Suppressor macrophage treated with lipopolysaccharide for 4 hours (primary cell): ENCODE data around the gene CENPE.
"Not testable (repeated sequence)": the region's sequence is repeated elsewhere in the genome, so short reads cannot be mapped to it uniquely, and the experiment has no call there.

Experiments
- DNase-seq: peaks from one replicate; pipeline ENCODE4 v3.0.0-alpha.2; 2020

Gene CENPE, protein sequence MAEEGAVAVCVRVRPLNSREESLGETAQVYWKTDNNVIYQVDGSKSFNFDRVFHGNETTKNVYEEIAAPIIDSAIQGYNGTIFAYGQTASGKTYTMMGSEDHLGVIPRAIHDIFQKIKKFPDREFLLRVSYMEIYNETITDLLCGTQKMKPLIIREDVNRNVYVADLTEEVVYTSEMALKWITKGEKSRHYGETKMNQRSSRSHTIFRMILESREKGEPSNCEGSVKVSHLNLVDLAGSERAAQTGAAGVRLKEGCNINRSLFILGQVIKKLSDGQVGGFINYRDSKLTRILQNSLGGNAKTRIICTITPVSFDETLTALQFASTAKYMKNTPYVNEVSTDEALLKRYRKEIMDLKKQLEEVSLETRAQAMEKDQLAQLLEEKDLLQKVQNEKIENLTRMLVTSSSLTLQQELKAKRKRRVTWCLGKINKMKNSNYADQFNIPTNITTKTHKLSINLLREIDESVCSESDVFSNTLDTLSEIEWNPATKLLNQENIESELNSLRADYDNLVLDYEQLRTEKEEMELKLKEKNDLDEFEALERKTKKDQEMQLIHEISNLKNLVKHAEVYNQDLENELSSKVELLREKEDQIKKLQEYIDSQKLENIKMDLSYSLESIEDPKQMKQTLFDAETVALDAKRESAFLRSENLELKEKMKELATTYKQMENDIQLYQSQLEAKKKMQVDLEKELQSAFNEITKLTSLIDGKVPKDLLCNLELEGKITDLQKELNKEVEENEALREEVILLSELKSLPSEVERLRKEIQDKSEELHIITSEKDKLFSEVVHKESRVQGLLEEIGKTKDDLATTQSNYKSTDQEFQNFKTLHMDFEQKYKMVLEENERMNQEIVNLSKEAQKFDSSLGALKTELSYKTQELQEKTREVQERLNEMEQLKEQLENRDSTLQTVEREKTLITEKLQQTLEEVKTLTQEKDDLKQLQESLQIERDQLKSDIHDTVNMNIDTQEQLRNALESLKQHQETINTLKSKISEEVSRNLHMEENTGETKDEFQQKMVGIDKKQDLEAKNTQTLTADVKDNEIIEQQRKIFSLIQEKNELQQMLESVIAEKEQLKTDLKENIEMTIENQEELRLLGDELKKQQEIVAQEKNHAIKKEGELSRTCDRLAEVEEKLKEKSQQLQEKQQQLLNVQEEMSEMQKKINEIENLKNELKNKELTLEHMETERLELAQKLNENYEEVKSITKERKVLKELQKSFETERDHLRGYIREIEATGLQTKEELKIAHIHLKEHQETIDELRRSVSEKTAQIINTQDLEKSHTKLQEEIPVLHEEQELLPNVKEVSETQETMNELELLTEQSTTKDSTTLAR (N-terminal part only)

DNA sequence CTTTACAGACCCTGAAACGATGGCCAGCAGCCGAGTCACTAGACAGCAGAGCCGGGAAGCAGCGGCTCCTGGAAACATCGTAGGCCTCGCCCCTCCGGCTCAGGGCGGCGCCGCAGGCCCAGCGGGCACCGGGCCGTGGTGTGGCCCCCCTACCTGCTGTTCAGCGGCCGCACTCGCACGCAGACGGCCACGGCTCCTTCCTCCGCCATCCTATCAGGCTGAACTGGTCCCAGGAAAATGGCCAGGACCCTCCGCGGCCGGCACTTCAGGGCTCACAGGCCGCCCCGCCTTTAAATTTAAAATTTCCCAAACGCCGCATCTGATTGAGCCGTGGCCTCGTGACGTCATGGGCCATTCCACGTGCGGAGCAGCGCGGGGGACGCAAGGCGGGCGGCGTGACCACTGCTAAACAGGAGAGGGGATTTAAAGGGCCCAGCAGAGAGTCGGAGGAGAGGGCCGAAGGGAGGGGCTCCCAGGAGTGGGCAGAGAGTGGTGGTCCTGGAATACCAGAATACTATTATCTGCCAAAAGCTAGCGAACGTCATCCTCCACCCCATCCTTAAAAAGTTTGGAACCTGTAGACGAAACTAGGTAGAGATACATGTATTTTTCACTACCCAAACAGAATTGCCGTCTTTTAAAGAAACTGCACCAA lies at the start of gene CENPE:
CENPE (minus strand) TSS at position 233 of the 655 bp plus-strand sequence; CDS start at position 209, 24 bp downstream.
- peak; percentile 87 for DNase-seq

DNA sequence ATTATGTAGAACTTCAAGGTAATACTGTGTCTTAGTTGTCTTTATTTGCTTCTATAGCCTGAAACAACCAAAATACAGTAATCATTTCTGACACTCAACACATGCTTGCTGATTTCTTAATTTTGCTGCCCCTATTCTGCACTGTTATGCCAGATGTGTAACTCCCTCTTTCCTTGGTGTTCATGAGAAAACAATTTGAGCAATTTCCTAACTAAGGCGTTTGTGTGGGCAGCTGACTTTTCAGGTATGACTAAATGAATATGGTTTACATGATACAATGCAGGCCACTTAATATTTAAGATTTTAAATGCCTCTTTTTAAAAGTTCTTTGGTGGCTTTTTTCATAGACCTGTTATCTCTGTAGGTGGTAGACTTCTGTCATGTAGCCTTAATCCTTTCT lies 46.1 kb upstream of the CENPE start:
- no peak for DNase-seq

DNA sequence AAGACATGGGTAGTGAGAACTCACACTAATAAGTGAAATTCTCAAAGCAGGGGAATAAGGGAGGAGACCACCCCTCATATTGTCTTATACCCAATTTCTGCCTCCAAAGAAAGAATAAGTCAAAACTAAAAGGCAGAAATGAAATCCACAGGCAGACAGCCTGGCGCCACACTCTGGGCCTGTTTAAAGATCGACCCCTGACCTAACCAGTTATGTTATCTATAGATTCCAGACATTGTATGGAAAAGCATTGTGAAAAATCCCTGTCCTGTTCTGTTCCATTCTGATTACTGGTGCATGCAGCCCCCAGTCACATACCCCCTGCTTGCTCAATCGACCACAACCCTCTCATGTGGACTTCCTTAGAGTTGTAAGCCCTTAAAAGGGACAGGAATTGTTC lies 32.8 kb upstream of the CENPE start:
- DNase-seq, result not testable (repeated sequence)

DNA sequence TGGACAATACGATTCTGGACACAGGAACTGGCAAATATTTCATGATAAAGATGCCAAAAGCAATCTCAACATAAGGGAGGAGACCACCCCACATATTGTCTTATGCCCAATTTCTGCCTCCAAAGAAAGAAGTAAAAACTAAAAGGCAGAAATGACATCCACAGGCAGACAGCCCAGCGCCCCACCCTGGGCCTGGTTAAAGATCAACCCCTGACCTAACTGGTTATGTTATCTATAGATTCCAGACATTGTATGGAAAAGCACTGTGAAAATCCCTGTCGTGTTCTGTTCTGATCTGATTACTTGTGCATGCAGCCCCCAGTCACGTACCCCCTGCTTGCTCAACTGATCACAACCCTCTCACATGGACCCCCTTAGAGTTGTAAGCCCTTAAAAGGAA lies 25.4 kb upstream of the CENPE start:
- not testable (repeated sequence) for DNase-seq

DNA sequence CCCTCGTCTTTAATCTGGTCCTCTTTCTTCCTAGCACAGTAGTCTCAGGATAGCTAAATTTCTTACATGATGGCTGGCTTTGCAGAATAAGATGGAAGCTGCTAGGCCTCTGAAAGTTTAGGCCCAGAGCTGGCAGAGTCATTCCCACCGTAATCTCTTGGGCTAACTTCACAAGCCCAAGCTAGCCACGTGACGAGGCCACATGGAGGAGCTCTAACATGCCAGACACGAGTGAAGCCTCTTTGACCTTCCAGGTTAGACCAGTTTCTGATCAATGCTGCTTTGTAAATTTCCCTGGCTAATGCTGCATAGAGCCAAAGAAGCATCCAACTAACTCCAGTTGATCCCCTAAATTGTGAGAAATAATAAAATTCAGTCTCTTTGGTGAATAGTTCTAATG lies 9.5 kb upstream of the CENPE start:
- DNase-seq, result no peak

DNA sequence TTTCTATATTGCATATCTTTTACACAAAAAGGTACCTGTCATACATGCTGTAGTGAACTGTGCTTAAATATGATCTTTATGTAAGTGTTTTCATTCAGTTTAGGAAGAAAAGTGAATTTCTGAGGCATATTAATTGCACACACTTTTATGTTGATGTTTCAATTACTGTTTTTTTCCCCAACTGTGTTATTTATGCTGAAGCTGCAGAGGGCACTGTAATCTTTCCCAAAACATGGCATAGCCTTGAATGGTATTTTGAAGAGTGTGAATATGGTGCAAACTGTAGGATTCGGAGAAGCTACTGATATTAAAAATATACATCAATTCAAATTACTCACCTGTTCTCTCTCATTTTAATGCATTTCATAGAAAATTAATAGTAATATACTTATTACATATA lies 6.0 kb upstream of the CENPE start:
- DNase-seq, result no peak

DNA sequence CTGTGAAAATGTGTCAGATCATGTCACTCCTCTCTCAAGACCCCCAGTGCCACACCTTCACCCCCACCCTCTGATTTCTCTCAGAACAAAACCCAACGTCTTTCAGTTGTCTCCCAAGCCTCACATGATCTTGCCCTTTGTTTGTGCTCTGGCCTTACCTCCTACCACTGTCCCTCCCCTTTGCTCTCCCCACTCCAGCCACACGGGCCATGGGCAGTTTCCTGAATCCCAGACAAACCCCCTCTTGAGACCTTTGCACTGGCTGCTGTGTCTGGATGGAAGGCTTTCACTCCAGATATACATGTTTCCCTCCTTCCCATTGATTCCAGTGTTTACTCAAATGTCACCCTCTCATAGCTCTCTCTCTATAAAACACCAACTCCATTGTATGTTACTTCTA lies 3.6 kb upstream of the CENPE start:
- no peak for DNase-seq

DNA sequence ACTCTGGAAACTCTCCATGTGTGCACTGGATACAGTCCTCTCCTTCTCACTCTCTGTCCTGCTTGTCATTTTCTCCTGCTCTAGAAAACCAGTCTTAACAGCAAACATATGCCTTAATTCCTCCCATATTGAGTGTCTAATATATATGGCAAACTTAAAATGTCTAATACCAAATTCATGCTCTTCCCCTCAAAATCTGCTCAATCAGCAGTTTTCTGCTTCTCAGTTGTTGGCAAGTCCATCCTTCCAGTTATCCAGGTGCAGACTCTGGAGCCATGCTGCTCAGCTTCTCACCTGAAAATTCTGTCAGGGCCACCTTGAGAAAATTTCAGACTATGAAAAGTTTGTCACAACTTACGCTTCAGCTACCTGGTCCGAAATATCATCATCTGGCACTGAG lies 3.1 kb upstream of the CENPE start:
- DNase-seq, result no peak

DNA sequence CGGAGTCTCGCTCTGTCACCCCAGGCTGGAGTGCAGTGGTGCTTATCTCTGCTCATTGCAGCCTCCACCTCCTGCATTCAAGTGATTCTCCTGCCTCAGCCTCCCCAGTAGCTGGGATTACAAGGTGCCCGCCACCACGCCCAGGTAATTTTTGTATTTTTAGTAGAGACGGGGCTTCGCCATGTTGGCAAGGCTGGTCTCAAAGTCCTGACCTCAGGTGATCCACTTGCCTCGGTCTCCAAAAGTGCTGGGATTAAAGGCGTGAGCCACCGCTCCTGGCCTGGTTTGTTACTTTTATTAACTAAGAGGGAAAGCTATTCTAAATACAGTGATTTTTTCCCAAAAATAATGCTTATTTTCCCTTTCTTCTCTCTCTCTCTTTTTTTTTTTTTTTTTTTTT lies 866 bp upstream of the CENPE start:
- no peak for DNase-seq

DNA sequence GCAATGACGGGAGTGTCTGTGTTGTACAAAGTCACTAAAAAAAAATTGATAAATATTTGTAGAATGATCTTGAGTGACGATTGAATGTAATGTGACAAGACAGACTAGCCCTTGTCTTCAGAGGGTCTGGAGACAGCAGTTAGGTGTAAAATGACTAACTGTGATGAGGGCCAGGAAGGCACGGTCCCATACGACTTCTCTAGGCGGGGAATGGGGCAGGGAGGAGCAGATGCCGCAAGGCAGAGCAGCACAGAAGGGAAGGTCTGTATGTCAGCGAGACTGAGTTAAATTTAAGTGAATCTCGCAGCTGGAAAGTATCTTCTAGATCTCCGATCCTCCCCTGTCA lies 405 bp downstream of the CENPE start:
- DNase-seq, result no peak

DNA sequence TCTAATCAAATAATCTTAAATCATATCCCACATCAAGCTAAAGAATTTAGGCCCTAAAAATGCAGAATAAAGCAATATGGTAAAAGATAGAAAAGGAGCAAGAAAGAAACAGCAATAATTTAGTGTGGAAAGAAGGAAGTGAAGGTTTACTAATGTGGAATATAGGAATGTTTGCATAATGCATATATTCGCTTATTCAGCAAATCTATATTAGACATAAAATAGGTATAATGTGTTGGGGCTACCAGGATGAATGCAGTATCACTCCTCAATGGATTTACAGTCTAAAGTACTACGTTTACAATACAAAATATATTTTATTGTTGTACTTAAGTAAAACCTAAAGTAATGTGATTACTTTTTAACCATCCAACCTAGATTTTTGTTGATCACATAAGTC lies 4.7 kb downstream of the CENPE start:
- DNase-seq, result no peak

DNA sequence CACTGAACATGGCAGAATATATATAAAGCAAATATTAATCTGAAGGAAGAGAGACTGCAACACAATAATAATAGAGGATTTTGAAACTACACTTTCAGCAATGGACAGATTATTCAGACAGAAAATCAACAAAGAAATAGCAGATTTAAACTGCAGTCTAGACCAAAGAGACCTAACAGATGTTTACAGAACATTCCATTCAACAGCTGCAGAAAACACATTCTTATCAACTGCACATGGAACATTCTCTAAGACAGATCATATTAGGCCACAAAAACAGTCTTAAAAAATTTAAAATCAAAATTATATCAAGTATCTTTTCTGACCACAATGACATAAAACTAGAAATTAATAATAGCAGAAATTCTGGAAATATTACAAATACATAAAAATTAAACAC lies 27.1 kb downstream of the CENPE start:
- DNase-seq, result no peak

DNA sequence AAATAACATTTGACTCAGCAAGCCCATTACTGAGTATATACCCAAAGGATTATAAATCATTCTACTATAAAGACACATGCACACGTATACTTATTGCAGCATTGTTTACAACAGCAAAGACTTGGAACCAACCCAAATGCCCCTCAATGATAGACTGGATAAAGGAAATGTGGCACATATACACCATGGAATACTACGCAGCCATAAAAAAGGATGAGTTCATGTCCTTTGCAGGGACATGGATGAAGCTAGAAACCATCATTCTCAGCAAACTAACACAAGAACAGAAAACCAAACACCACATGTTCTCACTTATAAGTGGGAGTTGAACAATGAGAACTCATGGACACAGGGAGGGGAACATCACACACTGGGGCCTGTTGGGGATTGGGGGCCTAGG lies 28.4 kb downstream of the CENPE start:
- DNase-seq, result not testable (repeated sequence)

DNA sequence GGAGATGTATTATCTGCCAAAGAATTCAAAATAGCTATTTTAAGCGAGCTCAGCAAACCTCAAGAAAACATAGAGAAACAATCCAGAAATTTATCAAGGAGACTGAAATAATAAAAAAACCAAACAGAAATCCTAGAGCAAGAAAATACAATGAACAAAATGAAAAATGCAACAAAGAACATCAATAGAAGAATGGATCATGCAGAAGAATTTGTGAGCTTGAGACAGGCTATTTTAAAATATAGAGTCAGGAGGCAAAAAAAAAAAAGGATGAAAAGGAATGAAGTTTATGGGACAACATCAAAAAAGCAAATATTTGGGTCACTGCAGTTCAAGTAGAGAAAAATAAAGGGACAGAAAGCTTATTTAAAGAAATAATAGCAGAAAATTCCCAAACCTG lies 29.1 kb downstream of the CENPE start:
- no peak for DNase-seq

DNA sequence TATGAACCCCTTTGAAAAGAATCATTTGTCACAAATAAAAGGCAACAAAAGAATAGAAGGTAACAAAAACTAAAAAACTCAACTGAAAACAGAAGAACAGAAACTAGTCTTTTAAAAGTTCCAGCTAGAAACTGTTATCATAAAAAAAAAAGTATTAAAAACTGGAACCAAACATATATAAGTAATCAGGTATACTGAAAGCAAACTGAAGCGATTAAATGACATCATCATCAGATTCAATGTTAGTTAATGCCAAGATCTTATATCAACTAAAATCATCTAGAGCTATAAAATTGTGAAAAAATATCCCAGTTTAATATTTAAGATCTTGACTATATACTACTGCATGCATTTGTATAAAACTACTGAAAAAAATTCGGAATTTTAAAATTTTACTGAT lies 36.0 kb downstream of the CENPE start:
- no peak for DNase-seq

DNA sequence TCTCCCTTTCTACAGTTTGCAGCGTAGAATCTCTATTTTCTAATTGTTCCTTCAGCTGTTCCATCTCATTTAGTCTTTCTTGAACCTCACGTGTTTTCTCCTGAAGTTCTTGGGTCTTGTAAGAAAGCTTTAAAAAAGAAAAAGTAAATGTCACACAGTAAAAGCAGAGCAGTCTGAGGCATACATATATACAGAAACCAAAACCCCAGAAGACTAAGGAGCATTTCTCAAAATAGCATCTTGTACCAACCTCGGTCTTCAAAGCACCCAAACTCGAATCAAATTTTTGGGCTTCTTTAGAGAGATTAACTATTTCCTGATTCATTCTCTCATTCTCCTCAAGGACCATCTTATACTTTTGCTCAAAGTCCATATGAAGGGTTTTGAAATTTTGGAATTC lies 39.4 kb downstream of the CENPE start:
- no peak for DNase-seq

DNA sequence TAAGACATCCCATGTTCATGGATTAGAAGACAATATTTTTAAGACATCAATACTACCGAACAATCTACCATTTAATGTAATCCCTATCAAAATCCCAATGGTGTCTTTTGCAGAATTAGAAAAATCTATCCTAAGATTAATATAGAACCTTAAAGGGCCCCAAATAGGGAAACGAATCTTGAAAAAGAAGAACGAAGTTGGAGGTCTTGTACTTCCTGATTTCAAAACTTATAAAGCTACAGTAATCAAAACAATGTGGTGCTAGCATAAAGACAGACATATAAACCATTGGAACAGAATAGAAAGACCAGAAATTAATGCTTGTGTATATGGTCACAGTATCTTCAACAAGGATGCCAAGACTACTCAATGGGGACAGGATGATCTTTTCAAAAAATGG lies 42.0 kb downstream of the CENPE start:
- DNase-seq, result peak; percentile 51

DNA sequence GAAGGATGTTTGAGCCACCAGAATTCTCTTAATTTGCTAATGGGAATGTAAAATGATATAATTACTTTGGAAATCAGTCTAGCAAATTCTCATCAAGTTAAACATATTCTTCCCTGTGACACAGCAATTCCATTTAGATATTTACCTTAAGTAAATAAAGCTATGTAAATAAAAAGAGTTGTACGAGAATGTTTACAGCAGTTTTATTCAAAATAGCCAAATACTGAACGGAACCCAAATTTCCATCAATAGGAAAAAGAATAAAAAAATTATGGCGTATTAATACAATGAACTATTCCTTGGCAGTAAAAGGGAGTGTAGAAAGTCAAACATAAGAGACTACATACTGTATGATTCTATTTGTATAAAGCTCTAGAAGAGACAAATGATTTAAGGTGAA lies 45.8 kb downstream of the CENPE start:
- no peak for DNase-seq

DNA sequence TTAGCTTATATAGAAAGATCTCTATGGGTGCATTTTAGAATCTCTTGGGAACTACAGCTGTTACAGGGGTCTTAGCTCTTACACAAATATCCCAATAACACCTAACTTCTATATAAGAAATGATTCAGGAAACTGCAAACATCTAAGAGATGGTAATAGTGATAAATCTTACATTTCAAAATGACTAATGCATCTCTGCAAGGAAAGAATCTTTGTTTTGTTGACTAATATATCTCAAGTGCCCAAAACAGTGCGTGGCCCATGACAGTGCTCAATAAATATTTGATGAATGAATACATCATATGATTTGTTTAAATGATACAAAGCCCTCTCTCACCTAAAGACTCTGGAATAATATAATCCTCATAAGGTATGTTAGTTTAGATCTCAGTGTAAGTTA lies 47.5 kb downstream of the CENPE start:
- no peak for DNase-seq

DNA sequence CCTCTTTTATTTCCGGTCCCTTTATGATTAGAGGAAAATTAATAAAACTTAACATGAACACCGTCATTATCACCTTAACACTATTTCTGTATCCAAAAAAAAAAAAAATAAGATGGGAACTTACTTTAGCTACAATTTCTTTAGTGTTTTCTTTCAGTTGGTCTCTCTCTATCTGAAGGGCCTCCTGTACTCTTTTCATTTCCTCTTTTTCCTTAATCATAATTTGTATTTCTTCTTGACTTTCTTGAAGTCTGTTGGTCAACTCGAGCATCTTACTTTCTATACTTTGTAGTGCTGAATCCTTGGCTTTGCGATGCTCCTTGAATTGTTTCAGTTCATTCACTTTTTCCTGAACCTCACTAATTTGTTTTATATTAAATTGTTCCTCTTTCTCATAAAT lies 53.2 kb downstream of the CENPE start:
- no peak for DNase-seq

DNA sequence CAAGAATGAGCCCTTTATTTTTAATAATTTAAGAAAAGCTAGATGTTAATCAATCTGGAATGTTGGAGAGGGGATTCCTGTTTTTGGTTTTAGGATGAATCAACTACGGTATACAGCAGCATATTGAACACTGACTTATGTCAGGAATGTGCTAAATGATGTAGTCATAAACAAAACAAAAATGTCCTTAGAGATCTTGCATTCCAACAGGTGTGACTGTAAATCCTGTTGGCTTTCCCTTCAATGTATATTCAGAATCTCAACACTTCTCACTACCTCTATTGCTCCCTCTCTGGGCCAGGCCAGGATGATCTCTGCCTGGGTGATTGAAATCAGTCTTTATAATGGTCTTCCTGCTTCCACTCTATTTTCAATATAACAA lies 60.7 kb downstream of the CENPE start:
- no peak for DNase-seq

DNA sequence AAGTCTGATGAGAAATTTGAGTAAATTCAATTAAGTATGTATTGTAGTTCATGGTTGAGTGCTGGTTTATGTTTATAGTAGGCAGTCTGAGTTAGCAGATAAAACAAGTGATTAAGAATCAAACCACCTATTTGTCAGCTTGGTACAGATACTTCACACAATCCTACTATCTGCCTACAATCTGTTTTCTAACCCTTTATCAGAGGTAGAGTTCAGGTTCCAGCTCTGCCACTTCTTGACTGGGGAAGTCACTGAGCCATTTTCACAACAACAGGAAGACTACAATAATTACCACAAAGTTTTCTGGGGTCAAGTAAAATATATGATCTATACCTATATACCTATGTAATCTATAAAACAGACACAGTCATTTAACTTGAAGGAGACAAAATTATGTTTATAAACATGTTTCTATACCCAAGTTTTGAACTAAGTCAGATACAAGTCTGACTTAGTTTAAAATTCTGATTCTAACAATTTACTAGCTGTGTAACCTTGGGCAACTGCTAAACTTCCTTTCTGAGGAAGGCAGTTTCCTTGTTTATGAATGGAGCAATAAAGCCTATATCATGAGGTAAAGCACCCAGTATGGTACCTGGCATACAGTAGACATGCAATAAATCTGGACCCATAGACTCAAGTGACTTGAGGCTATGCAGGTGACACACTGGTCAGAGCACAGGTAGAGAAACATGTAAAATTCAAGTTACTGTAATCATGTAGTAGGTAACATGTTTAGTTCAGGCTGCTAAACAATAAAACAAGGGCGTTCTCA lies 61.3 kb downstream of the CENPE start:
- no peak for DNase-seq
